OCI-LY3 (cell line): ENCODE measurements around the gene PARD3.

Experiments
- H2AFZ ChIP-seq: fragments of 200-600, 300-600 bp; shearing (Covaris generic); 2 replicates; pipeline ENCODE4 v1.6.0; 2014; ENCODE audit warnings: antibody characterized with exemption, low read depth, low read length
- H3K27ac ChIP-seq: fragments of 200-600, 300-600 bp; sonication (generic); 2 replicates; pipeline ENCODE4 v1.5.1; 2014; ENCODE audit warnings: mild to moderate bottlenecking, low read length, moderate library complexity, mixed read lengths
- H3K27me3 ChIP-seq: fragments of 200-600, 300-600 bp; sonication (generic); 2 replicates; pipeline ENCODE4 v1.6.1; 2014; ENCODE audit warnings: low read depth, low read length, mixed read lengths
- H3K36me3 ChIP-seq: fragments of 200-600, 300-600 bp; sonication (generic); replicated peaks from 2 replicates; pipeline ENCODE3; 2014; ENCODE audit warnings: low read depth, low read length, mixed read lengths
- H3K4me1 ChIP-seq: fragments of 300-600, 200-600 bp; sonication (generic); 2 replicates; pipeline ENCODE4 v1.6.1; 2014; ENCODE audit warnings: low read length, mixed read lengths
- H3K4me2 ChIP-seq: fragments of 200-600, 300-600 bp; sonication (generic); 2 replicates; pipeline ENCODE4 v1.6.1; 2014; ENCODE audit warnings: low read length, mixed read lengths
- H3K4me3 ChIP-seq: fragments of 300-600, 200-600 bp; sonication (generic); 2 replicates; pipeline ENCODE4 v1.5.1; 2014; ENCODE audit warnings: antibody characterized with exemption, mild to moderate bottlenecking, low read length, moderate library complexity
- H3K79me2 ChIP-seq: fragments of 300-600, 200-600 bp; shearing (Covaris generic); 2 replicates; pipeline ENCODE4 v1.6.1; 2014; ENCODE audit warnings: mild to moderate bottlenecking, low read length, mixed read lengths
- H3K9ac ChIP-seq: fragments of 300-600, 200-600 bp; shearing (Covaris generic); 2 replicates; pipeline ENCODE4 v1.6.0; 2014; ENCODE audit warnings: mild to moderate bottlenecking, low read length, moderate library complexity
- H3K9me3 ChIP-seq: fragments of 200-600, 300-600 bp; shearing (Covaris generic); 2 replicates; pipeline ENCODE4 v1.6.1; 2014; ENCODE audit warnings: low read length, mixed read lengths; ENCODE audit not compliant: insufficient read depth
- H4K20me1 ChIP-seq: fragments of 200-600, 300-600 bp; sonication (generic); 2 replicates; pipeline ENCODE4 v1.6.1; 2016; ENCODE audit warnings: low read length, mixed read lengths; ENCODE audit not compliant: insufficient read depth
- EZH2phosphoT487 ChIP-seq: fragments of 200-600 bp; shearing (Covaris generic); IDR thresholded peaks from 2 replicates; pipeline ENCODE4 v1.6.1; 2018; ENCODE audit warnings: antibody characterized with exemption, mixed run types, low read depth
- TF ChIP-seq, protein P1 (sequence below): fragments of 200-600, 300-600 bp; sonication (generic); IDR thresholded peaks from 2 replicates; pipeline ENCODE4 v1.5.1; 2014; ENCODE audit warnings: antibody characterized with exemption, low read length, low read depth

The PARD3 gene

DNA sequence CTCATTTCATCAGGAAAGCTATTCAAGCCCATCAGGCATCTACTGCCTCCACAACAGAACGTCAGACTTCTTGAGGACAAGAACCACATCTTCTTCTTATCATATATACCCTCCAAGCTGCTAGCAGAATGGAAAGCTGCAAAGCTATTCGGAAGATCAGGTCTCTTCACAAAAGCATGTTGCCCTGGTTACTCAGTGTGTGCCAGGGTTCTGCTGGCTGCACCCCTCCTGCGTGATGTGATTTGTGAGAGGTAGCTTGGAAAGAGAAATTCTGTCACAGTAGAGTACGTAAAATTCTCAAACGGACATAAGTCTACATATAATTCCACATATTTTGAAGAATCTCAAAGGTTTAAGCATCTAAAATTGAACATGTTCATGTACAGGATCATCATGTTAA is 681.7 kb downstream of the PARD3 start:
- H4K20me1 ChIP-seq: no peaks in the 10 kb centered on the region
- H3K9ac ChIP-seq: no peak overlapping the region

DNA sequence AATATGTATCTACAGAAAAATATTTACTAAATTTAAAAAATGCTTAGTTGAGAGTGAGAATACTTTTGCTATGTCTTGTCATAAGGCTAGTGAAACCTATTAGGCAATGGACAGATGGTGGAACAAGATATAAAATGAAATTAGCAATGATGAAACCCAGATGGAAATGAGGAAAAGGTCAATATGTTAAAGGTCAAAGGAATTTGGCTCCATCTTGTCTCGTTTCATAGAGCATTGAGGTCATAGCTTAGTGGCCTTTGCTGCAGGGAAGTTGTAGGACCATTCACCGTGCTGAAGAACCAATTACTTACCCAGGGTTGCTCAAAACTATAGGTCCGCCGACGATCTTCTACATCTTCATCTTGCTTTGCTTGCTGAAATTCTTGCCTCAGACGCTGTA is 683.9 kb downstream of the PARD3 start:
- no peak overlapping the region for H2AFZ ChIP-seq
- no peaks in the 10 kb centered on the region for H3K36me3 ChIP-seq
- no peak overlapping the region for H3K27ac ChIP-seq
- no peak overlapping the region for H3K4me3 ChIP-seq
- TF ChIP-seq, protein P1, sequence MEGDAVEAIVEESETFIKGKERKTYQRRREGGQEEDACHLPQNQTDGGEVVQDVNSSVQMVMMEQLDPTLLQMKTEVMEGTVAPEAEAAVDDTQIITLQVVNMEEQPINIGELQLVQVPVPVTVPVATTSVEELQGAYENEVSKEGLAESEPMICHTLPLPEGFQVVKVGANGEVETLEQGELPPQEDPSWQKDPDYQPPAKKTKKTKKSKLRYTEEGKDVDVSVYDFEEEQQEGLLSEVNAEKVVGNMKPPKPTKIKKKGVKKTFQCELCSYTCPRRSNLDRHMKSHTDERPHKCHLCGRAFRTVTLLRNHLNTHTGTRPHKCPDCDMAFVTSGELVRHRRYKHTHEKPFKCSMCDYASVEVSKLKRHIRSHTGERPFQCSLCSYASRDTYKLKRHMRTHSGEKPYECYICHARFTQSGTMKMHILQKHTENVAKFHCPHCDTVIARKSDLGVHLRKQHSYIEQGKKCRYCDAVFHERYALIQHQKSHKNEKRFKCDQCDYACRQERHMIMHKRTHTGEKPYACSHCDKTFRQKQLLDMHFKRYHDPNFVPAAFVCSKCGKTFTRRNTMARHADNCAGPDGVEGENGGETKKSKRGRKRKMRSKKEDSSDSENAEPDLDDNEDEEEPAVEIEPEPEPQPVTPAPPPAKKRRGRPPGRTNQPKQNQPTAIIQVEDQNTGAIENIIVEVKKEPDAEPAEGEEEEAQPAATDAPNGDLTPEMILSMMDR: no peak
- TF ChIP-seq EZH2phosphoT487: no peak
- no peak overlapping the region for H3K9ac ChIP-seq
- no peaks in the 10 kb centered on the region for H3K9me3 ChIP-seq
- H4K20me1 ChIP-seq: no peaks in the 10 kb centered on the region
- no peaks in the 10 kb centered on the region for H3K4me1 ChIP-seq
- H3K79me2 ChIP-seq: no peaks in the 10 kb centered on the region
- H3K27me3 ChIP-seq: no peaks in the 10 kb centered on the region
- H3K4me2 ChIP-seq: no peak overlapping the region

More for the DNA sequence above, 681.7 kb downstream of the PARD3 start:
- TF ChIP-seq EZH2phosphoT487: no peak
- TF ChIP-seq, protein P1: no peak
- Histone ChIP-seq H3K27ac (no peak overlapping the region), H3K9me3 (no peaks in the 10 kb centered on the region), H3K36me3 (no peaks in the 10 kb centered on the region), H3K79me2 (no peaks in the 10 kb centered on the region), H3K27me3 (no peaks in the 10 kb centered on the region), H3K4me1 (no peaks in the 10 kb centered on the region), H2AFZ (no peak overlapping the region), H3K4me3 (no peak overlapping the region), H3K4me2 (no peak overlapping the region)

DNA sequence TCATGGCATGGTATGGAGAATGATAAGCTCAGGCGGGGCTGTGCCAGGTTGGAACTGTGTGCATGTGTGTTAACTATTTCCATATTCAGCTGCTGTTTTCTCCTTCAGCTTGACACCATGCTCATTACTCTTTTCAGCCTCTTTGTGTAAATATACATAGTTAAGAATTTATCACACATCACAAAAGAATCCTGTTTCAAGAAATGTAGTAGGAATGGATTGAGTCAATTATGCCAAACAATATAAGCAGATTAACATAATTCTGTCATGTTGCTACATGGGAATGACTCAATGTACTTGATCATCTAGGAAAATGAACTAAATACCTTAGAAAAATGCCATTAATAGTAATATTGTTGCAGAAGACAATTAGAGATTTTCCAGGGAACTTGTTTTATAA is 687.4 kb downstream of the PARD3 start:
- no peak overlapping the region for H2AFZ ChIP-seq
- H3K4me3 ChIP-seq: no peak overlapping the region
- H3K27ac ChIP-seq: no peak overlapping the region
- H3K36me3 ChIP-seq: no peaks in the 10 kb centered on the region
- TF ChIP-seq, protein P1: no peak
- TF ChIP-seq EZH2phosphoT487: no peak
- no peaks in the 10 kb centered on the region for H3K4me1 ChIP-seq
- H3K4me2 ChIP-seq: no peak overlapping the region
- no peaks in the 10 kb centered on the region for H3K9me3 ChIP-seq
- H3K27me3 ChIP-seq: no peaks in the 10 kb centered on the region
- H3K9ac ChIP-seq: no peak overlapping the region
- no peaks in the 10 kb centered on the region for H3K79me2 ChIP-seq
- no peaks in the 10 kb centered on the region for H4K20me1 ChIP-seq

DNA sequence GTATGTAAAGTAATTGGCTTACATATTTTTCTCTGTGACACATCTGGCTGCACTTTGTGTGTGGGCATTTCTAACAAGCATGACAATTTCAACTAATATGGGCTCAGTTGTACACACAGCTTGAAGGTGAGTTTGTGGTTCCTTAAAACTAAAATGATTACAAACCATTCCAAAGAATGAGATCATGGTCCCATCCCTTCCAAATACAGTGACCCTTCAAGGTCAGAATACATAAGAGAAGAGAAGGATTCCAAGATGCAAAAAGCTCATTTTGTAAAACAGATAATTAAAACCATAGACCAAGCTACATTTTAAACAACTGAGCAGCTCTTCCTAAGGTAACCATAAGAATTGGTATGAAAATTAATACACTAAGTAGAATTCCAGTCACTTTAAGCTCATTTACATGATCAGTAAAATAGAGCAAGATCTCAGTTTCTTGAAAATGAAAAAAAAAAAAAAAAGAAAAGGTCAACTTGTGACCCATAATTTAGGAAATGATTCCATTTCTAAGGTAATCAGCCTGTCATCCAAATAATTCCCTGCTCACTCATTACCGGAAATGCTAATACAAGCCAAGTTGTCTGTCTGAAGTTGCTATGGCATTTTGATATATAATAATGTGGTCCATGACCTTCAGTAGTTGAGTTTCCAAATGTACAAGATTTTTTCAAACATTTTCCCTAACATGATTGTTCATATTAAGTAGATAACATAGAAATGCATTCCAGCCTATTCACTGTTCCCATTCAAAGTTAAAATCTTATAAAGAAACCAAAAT is 688.5 kb downstream of the PARD3 start:
- Histone ChIP-seq H4K20me1 (no peaks in the 10 kb centered on the region), H3K36me3 (no peaks in the 10 kb centered on the region), H3K27ac (no peak overlapping the region), H3K4me3 (no peak overlapping the region), H3K9ac (no peak overlapping the region), H3K27me3 (no peaks in the 10 kb centered on the region), H3K4me1 (no peaks in the 10 kb centered on the region), H3K4me2 (no peak overlapping the region), H3K9me3 (no peaks in the 10 kb centered on the region), H2AFZ (no peak overlapping the region), H3K79me2 (no peaks in the 10 kb centered on the region)
- TF ChIP-seq, protein P1: no peak
- TF ChIP-seq EZH2phosphoT487: no peak
